22Rv1 (cell line): ENCODE results near the gene ZNF629.
A peak's percentile ranks its signal among the peaks of the same experiment; 100 is the strongest.

Experiments
- H3K27ac ChIP-seq: fragments of 450-650 bp; 2 replicates; pipeline ENCODE4 v1.5.1; 2017
- CTCF ChIP-seq: fragments of 450-650 bp; IDR thresholded peaks from 2 replicates; pipeline ENCODE4 v1.5.1; 2017; ENCODE audit warnings: mild to moderate bottlenecking
- ZFX ChIP-seq: fragments of 450-650 bp; IDR thresholded peaks from 2 replicates; pipeline ENCODE4 v1.6.1; 2017; ENCODE audit warnings: antibody characterized with exemption, borderline replicate concordance

ZNF629 gene

GRCh38 chr16:30764086-30764485 is 22.9 kb downstream of the ZNF629 start:
- H3K27ac ChIP-seq, result no peak overlapping the region
- no peak for TF ChIP-seq ZFX
- TF ChIP-seq CTCF, result no peak

GRCh38 chr16:30762991-30763725 is 23.8 kb downstream of the ZNF629 start:
- peak overlapping the region; percentile 91 for H3K27ac ChIP-seq
- TF ChIP-seq CTCF, result no peak
- TF ChIP-seq ZFX, result no peak

- peak within 1 kb of the TSS; percentile 91 for H3K27ac ChIP-seq
Observed at GRCh38 chr16:30761928-30762902, 24.8 kb downstream of the ZNF629 start, which contains the start of the genes CFAP119 and RNF40. Gene CFAP119 (minus strand): TSS chr16:30762062. CDS start chr16:30761748, 314 bp downstream. Gene RNF40 (plus strand): TSS chr16:30762322. CDS start chr16:30762546, 224 bp downstream.

GRCh38 chr16:30761427-30761927 is 25.5 kb downstream of the ZNF629 start:
- TF ChIP-seq CTCF, result no peak
- no peak for TF ChIP-seq ZFX
- peak overlapping the region; percentile 91 for H3K27ac ChIP-seq

More at GRCh38 chr16:30761928-30762902, 24.8 kb downstream of the ZNF629 start, which contains the start of the genes CFAP119 and RNF40:
- TF ChIP-seq CTCF (no peak), ZFX (no peak)

GRCh38 chr16:30760577-30761426 is 26.2 kb downstream of the ZNF629 start:
- TF ChIP-seq ZFX, result no peak
- no peak for TF ChIP-seq CTCF
- peak overlapping the region; percentile 91 for H3K27ac ChIP-seq

- H3K27ac ChIP-seq, result peak overlapping the region; percentile 91; the same call in 1 of the 2 replicates
- no peak for TF ChIP-seq ZFX
- no peak for TF ChIP-seq CTCF
Observed at GRCh38 chr16:30760001-30760559, 26.9 kb downstream of the ZNF629 start.
